ENCODE data around the gene TSPAN14. TPM values are rescaled to one million over a fixed set of nuclear protein-coding genes. Genes with fewer than 3 reads are reported as not detected.

TSPAN14 gene
- total RNA-seq, 2 donors from 2014 or later: 24.2 to 34.7 TPM

GRCh38 chr10:80520661-80521470, 66.8 kb downstream of the TSPAN14 start:
- no peak for TF ChIP-seq CTCF (IDR thresholded peaks at IDR 0.05)
- no peak overlapping the region for H3K4me3 ChIP-seq
- peaks cover 49% of the 10 kb centered on the region for H3K36me3 ChIP-seq
- H3K27me3 ChIP-seq: no peaks in the 10 kb centered on the region
- no peak for DNase-seq (ENCODE audit: low spot score)
- no peaks in the 10 kb centered on the region for H3K9me3 ChIP-seq
- no peak overlapping the region for H3K27ac ChIP-seq
- H3K4me1 ChIP-seq: peaks cover 0 to 39% of the 10 kb centered on the region in 2 donors

GRCh38 chr10:80522756-80523363, 68.8 kb downstream of the TSPAN14 start:
- DNase-seq (ENCODE audit: low spot score): no peak
- TF ChIP-seq CTCF (IDR thresholded peaks at IDR 0.05): no peak

GRCh38 chr10:80523773-80524172, 69.7 kb downstream of the TSPAN14 start:
- Histone ChIP-seq H3K27me3 (no peaks in the 10 kb centered on the region), H3K9me3 (no peaks in the 10 kb centered on the region), H3K4me1 (peaks cover 0 to 29% of the 10 kb centered on the region in 2 donors), H3K36me3 (peaks cover 20% of the 10 kb centered on the region), H3K27ac (no peak overlapping the region), H3K4me3 (no peak overlapping the region)
- TF ChIP-seq CTCF (IDR thresholded peaks at IDR 0.05): no peak
- no peak for DNase-seq (ENCODE audit: low spot score)

More at GRCh38 chr10:80522756-80523363, 68.8 kb downstream of the TSPAN14 start:
- H3K27me3 ChIP-seq: no peaks in the 10 kb centered on the region
- peaks cover 0 to 38% of the 10 kb centered on the region in 2 donors for H3K4me1 ChIP-seq
- peaks cover 29% of the 10 kb centered on the region for H3K36me3 ChIP-seq
- H3K9me3 ChIP-seq: no peaks in the 10 kb centered on the region
- H3K4me3 ChIP-seq: no peak overlapping the region
- no peak overlapping the region for H3K27ac ChIP-seq

GRCh38 chr10:80524190-80524909, 70.2 kb downstream of the TSPAN14 start:
- peaks cover 0 to 32% of the 10 kb centered on the region in 2 donors for H3K4me1 ChIP-seq
- no peak overlapping the region for H3K27ac ChIP-seq
- H3K27me3 ChIP-seq: no peaks in the 10 kb centered on the region
- no peaks in the 10 kb centered on the region for H3K9me3 ChIP-seq
- H3K36me3 ChIP-seq: peaks cover 14% of the 10 kb centered on the region
- no peak for DNase-seq (ENCODE audit: low spot score)
- H3K4me3 ChIP-seq: no peak overlapping the region
- no peak for TF ChIP-seq CTCF (IDR thresholded peaks at IDR 0.05)

- Histone ChIP-seq H3K4me1 (peaks cover 0 to 31% of the 10 kb centered on the region in 2 donors), H3K27me3 (no peaks in the 10 kb centered on the region), H3K9me3 (no peaks in the 10 kb centered on the region), H3K36me3 (no peaks in the 10 kb centered on the region), H3K27ac (no peak overlapping the region), H3K4me3 (no peak overlapping the region)
- DNase-seq (ENCODE audit: low spot score): no peak
- TF ChIP-seq CTCF (IDR thresholded peaks at IDR 0.05): no peak
Observed at GRCh38 chr10:80526218-80526617, 72.1 kb downstream of the TSPAN14 start.
